Gastroesophageal sphincter (tissue), 4 donors: ENCODE results near the gene EDDM3A. TPM values are rescaled to one million over a fixed set of nuclear protein-coding genes. Genes with fewer than 3 reads are reported as not detected.
"Not testable (repeated sequence)": the region's sequence is repeated elsewhere in the genome, so short reads cannot be mapped to it uniquely, and the experiment has no call there.

Source experiments
- ATAC-seq: fragments of 150-250 bp; one replicate; pipeline ENCODE4 v1.9.1; 2016; ENCODE audit warnings: mild to moderate bottlenecking, moderate library complexity
- H3K27ac ChIP-seq, 4 donors: fragments of 200-600 bp; sonication (generic) in 3 of 4; 1 replicate in 3 of 4; 2 replicates in 1 of 4; pipeline ENCODE4 v1.5.1; 2016 to 2019
- H3K27me3 ChIP-seq: fragments of 200-600 bp; sonication (generic); one replicate; pipeline ENCODE4 v1.5.1; 2019
- H3K36me3 ChIP-seq, 2 donors: fragments of 200-600 bp; sonication (generic); one replicate each; pipeline ENCODE4 v1.5.1; 2019; ENCODE audit warnings: control low read depth in 1 of 2
- H3K4me1 ChIP-seq, 3 donors: fragments of 200-600 bp; sonication (generic); 1 replicate in 2 of 3; 2 replicates in 1 of 3; pipeline ENCODE4 v1.5.1; 2016 to 2019; ENCODE audit warnings: control low read depth in 2 of 3
- H3K4me3 ChIP-seq, 2 donors: fragments of 200-600 bp; sonication (generic); one replicate each; pipeline ENCODE4 v1.5.1; 2019; ENCODE audit warnings: mild to moderate bottlenecking in 1 of 2, moderate library complexity in 1 of 2
- H3K9me3 ChIP-seq, 3 donors: fragments of 200-600 bp; sonication (generic); one replicate each; pipeline ENCODE4 v1.5.1; 2017 to 2019; ENCODE audit warnings: control low read depth in 2 of 3
- EP300 ChIP-seq: sonication (generic); formaldehyde crosslinking; IDR thresholded peaks from one replicate; pipeline ENCODE4 v1.6.1; 2017; ENCODE audit warnings: antibody characterized with exemption, mild to moderate bottlenecking
- POLR2A ChIP-seq, 2 donors: fragments of 450-650 bp; IDR thresholded peaks; one replicate each; pipeline ENCODE4 v1.6.1; 2017; ENCODE audit warnings: antibody characterized with exemption in 2 of 2, mild to moderate bottlenecking in 2 of 2, moderate library complexity in 1 of 2
- POLR2AphosphoS5 ChIP-seq: sonication (generic); formaldehyde crosslinking; IDR thresholded peaks from one replicate; pipeline ENCODE4 v1.6.1; 2017; ENCODE audit warnings: antibody characterized with exemption
- WGBS, 2 donors: methylation state at CpG; one replicate each; pipeline ENCODE4 v1.1.5; 2018; ENCODE audit warnings: low coverage in 1 of 2; 5-methylcytosine and 5-hydroxymethylcytosine counted together
- total RNA-seq, 4 donors: library from RNA; depleted of rRNA; stranded (reverse); fragments of >200 nt; gene quantifications; one replicate each; pipeline ENCODE4 v1.1.0, GENCODE V29; 2016
- TF ChIP-seq, protein P1 (sequence below), 4 experiments: fragments of 200-600 bp in 2 of 4; fragments of 450-650 bp in 2 of 4; sonication (generic) in 1 of 4; IDR thresholded peaks; one replicate each; pipeline ENCODE4 v1.5.1; 2017 to 2019; ENCODE audit warnings: antibody characterized with exemption in 4 of 4, mild to moderate bottlenecking in 2 of 4, moderate library complexity in 2 of 4

The EDDM3A gene
- total RNA-seq, 4 donors from 2014 or later: not detected

DNA sequence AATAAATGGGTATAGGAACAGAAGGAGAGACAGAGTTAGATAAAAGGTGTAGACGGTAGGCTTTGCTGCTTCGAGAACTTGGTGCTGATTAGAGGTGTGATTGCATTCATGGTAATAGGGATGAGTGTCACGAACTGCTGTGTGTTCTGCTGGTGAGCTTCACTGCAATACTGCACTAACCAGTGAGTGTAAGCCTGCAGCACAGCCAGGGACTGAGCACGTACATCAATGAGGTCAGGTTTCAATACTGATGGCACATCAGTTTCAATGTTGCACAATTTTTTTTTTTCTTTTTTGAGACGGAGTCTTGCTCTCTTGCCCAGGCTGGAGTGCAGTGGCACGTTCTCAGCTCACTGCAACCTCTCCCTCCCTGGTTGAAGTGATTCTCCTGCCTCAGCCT lies 24.9 kb upstream of the EDDM3A start:
- Histone ChIP-seq H3K9me3 (no peaks in the 10 kb centered on the region), H3K27ac (no peak overlapping the region), H3K27me3 (peaks cover 55% of the 10 kb centered on the region), H3K4me3 (no peak overlapping the region), H3K36me3 (no peaks in the 10 kb centered on the region), H3K4me1 (no peaks in the 10 kb centered on the region)
- TF ChIP-seq, protein P1, sequence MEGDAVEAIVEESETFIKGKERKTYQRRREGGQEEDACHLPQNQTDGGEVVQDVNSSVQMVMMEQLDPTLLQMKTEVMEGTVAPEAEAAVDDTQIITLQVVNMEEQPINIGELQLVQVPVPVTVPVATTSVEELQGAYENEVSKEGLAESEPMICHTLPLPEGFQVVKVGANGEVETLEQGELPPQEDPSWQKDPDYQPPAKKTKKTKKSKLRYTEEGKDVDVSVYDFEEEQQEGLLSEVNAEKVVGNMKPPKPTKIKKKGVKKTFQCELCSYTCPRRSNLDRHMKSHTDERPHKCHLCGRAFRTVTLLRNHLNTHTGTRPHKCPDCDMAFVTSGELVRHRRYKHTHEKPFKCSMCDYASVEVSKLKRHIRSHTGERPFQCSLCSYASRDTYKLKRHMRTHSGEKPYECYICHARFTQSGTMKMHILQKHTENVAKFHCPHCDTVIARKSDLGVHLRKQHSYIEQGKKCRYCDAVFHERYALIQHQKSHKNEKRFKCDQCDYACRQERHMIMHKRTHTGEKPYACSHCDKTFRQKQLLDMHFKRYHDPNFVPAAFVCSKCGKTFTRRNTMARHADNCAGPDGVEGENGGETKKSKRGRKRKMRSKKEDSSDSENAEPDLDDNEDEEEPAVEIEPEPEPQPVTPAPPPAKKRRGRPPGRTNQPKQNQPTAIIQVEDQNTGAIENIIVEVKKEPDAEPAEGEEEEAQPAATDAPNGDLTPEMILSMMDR (IDR thresholded peaks at IDR 0.05): no peak
- TF ChIP-seq POLR2AphosphoS5: no peak
- no peak for TF ChIP-seq EP300
- TF ChIP-seq POLR2A (IDR thresholded peaks at IDR 0.05): no peak
- 71 to 85% methylated on average over 4 to 5 of the region's 6 CpGs for WGBS, 2 donors
- no peak for ATAC-seq

- ATAC-seq: no peak
- peaks cover 49% of the 10 kb centered on the region for H3K27me3 ChIP-seq
- H3K4me1 ChIP-seq: no peaks in the 10 kb centered on the region
- TF ChIP-seq EP300: no peak
- no peak for TF ChIP-seq POLR2A (IDR thresholded peaks at IDR 0.05)
- TF ChIP-seq, protein P1 (IDR thresholded peaks at IDR 0.05): no peak
- no peak for TF ChIP-seq POLR2AphosphoS5
- H3K4me3 ChIP-seq: no peak overlapping the region
- H3K9me3 ChIP-seq: no peaks in the 10 kb centered on the region
- WGBS, 2 donors: 85 to 100% methylated on average over 2 to 8 of the region's 12 CpGs
- no peak overlapping the region for H3K27ac ChIP-seq
- H3K36me3 ChIP-seq: no peaks in the 10 kb centered on the region
These were observed 23.7 kb upstream of the EDDM3A start for GRCh38 chr14:20722016-20722415.

DNA sequence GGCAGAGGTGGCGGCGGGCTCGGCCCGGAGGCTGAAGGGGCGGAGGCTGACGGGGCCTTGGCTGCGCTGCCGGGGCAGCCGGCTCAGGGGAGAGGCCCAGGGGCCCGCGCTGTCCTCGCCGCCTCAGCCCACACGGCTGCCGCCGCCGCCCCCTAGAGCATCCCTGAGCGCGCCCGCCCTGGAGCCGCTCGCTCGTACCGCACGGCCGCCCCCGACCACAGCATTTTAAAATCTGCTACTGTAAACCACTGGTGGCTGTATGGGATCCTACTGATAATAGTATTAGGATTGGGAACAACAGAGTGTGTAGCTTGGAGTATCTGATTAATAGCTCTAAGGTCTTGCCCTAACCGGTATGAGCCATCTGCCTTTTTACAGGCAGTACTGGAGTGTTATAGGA lies 22.2 kb upstream of the EDDM3A start:
- Histone ChIP-seq H3K4me1 (no peaks in the 10 kb centered on the region), H3K27ac (no peak overlapping the region), H3K9me3 (no peaks in the 10 kb centered on the region), H3K27me3 (peaks cover 35% of the 10 kb centered on the region), H3K36me3 (no peaks in the 10 kb centered on the region), H3K4me3 (peak overlapping the region in 1 of 2 donors; percentile 24)
- 20% methylated on average over 1 of the region's 28 CpGs; no CpG with 5 or more reads in 1 of the 2 donors for WGBS, 2 donors
- peak; percentile 25 for ATAC-seq
- TF ChIP-seq, protein P1 (IDR thresholded peaks at IDR 0.05): no peak
- TF ChIP-seq POLR2AphosphoS5 (no peak), EP300 (no peak), POLR2A (IDR thresholded peaks at IDR 0.05) (no peak)

DNA sequence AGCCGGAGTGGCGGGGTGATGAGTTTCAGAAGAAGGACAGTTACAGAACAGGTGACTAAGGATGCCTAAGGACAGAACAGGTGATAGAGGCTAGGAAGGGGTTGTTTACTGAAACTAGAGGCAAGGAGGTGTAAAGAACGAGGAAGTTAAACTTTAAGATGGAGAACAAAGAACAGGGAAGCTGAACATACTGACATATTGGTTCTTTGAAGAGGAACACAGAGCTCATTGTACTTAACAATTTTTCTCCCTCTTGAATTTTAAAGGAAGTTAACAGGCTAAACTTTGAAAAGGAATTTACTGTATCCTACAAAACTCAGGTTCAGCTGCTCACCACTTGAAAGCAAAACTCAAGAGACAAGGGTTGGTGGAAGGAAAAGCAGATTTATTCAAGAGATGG lies 19.6 kb upstream of the EDDM3A start:
- 80 to 81% methylated on average over 1 to 3 of the region's 3 CpGs for WGBS, 2 donors
- H3K27me3 ChIP-seq: peaks cover 34% of the 10 kb centered on the region
- not testable (repeated sequence) for H3K4me1 ChIP-seq, H3K9me3 ChIP-seq, H3K27ac ChIP-seq, H3K4me3 ChIP-seq, ATAC-seq, H3K36me3 ChIP-seq

DNA sequence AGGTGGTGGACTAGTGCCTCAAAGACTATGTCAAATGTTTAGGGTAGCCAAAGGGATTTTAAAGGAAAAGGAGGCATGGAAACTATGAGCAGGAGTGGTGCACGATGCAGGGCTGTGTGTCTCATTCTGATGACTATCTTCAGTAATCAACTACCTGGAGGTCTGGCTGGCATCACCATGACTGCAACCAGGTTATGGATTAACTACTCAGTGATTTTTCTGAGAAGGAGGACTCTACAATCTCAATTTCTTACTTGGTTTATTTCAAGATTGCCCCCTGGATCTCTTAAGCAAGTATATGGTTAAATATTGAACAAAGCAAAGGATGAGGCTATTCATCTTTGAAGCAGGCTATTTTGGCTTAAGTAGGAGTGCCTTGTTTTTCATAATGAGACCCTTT lies 19.2 kb upstream of the EDDM3A start:
- no peaks in the 10 kb centered on the region for H3K4me1 ChIP-seq
- no peaks in the 10 kb centered on the region for H3K36me3 ChIP-seq
- H3K27ac ChIP-seq: no peak overlapping the region
- H3K4me3 ChIP-seq: no peak overlapping the region
- 64 to 80% methylated on average over 1 of the region's 1 CpG for WGBS, 2 donors
- TF ChIP-seq, protein P1 (IDR thresholded peaks at IDR 0.05): no peak
- no peak for TF ChIP-seq EP300
- no peak for TF ChIP-seq POLR2AphosphoS5
- TF ChIP-seq POLR2A (IDR thresholded peaks at IDR 0.05): no peak
- H3K9me3 ChIP-seq: no peaks in the 10 kb centered on the region
- no peak for ATAC-seq
- peaks cover 34% of the 10 kb centered on the region for H3K27me3 ChIP-seq
